Neuronal stem cell (in vitro differentiated cells): ENCODE results near the gene PCSK5.
"Not testable (repeated sequence)": the region's sequence is repeated elsewhere in the genome, so short reads cannot be mapped to it uniquely, and the experiment has no call there.

Experiments
- DNase-seq: peaks from one replicate; pipeline ENCODE4 v3.0.0-alpha.2; 2013; ENCODE audit warnings: low spot score
- H2AFZ ChIP-seq: one replicate; pipeline ENCODE4 v1.6.1; 2013; ENCODE audit warnings: mild to moderate bottlenecking, low read length, inconsistent platforms
- H2AK5ac ChIP-seq: 2 replicates; pipeline ENCODE4 v1.6.1; 2013; ENCODE audit warnings: low read depth, mild to moderate bottlenecking, inconsistent platforms, low read length, moderate library complexity, mixed read lengths
- H2BK120ac ChIP-seq: 2 replicates; pipeline ENCODE4 v1.6.1; 2013; ENCODE audit warnings: low read depth, mild to moderate bottlenecking, inconsistent platforms, low read length, moderate library complexity, mixed read lengths
- H2BK12ac ChIP-seq: one replicate; pipeline ENCODE4 v1.6.1; 2013; ENCODE audit warnings: low read length, inconsistent platforms
- H2BK15ac ChIP-seq: 2 replicates; pipeline ENCODE4 v1.6.1; 2013; ENCODE audit warnings: mild to moderate bottlenecking, low read length, inconsistent platforms, mixed read lengths
- H2BK5ac ChIP-seq: one replicate; pipeline ENCODE4 v1.6.1; 2013; ENCODE audit warnings: inconsistent platforms, mild to moderate bottlenecking, low read length, moderate library complexity
- H3K14ac ChIP-seq: one replicate; pipeline ENCODE4 v1.6.1; 2013; ENCODE audit warnings: low read length, inconsistent platforms
- H3K18ac ChIP-seq: 2 replicates; pipeline ENCODE4 v1.6.1; 2013; ENCODE audit warnings: low read length, inconsistent platforms
- H3K23ac ChIP-seq: 2 replicates; pipeline ENCODE4 v1.6.1; 2013; ENCODE audit warnings: low read depth, mild to moderate bottlenecking, mixed read lengths, low read length, inconsistent platforms; ENCODE audit not compliant: poor library complexity
- H3K27ac ChIP-seq: replicated peaks from 3 replicates; pipeline ENCODE4 v1.5.1; 2013; ENCODE audit warnings: low read length, inconsistent platforms
- H3K27me3 ChIP-seq, 3 experiments: 2 replicates each; pipeline ENCODE4 v1.6.1; 2013; ENCODE audit warnings: low read length in 3 of 3, mild to moderate bottlenecking in 2 of 3, inconsistent platforms in 1 of 3, low read depth in 1 of 3, mixed read lengths in 1 of 3, moderate library complexity in 1 of 3; ENCODE audit not compliant: control insufficient read depth in 3 of 3, insufficient read depth in 3 of 3
- H3K36me3 ChIP-seq, 2 donors: replicated peaks in 1 of 2; 2 replicates each; pipeline ENCODE4 v1.6.1; 2013; ENCODE audit warnings: low read length in 2 of 2; ENCODE audit not compliant: control insufficient read depth in 2 of 2, insufficient read depth in 2 of 2
- H3K4ac ChIP-seq: 2 replicates; pipeline ENCODE4 v1.6.1; 2013; ENCODE audit warnings: inconsistent platforms, mild to moderate bottlenecking, low read length, moderate library complexity
- H3K4me1 ChIP-seq, 2 donors: 1 replicate in 1 of 2; 2 replicates in 1 of 2; pipeline ENCODE4 v1.6.1; 2013; ENCODE audit warnings: low read length in 2 of 2, low read depth in 1 of 2; ENCODE audit not compliant: control insufficient read depth in 2 of 2, insufficient read depth in 1 of 2
- H3K4me2 ChIP-seq: one replicate; pipeline ENCODE4 v1.6.1; 2013; ENCODE audit warnings: mild to moderate bottlenecking, low read length, inconsistent platforms; ENCODE audit not compliant: insufficient read depth, poor library complexity, severe bottlenecking
- H3K4me3 ChIP-seq, 2 donors: 2 replicates each; pipeline ENCODE4 v1.5.1; 2013; ENCODE audit warnings: low read length in 2 of 2, mild to moderate bottlenecking in 2 of 2, inconsistent platforms in 1 of 2, moderate library complexity in 1 of 2
- H3K79me1 ChIP-seq: one replicate; pipeline ENCODE4 v1.6.1; 2013; ENCODE audit warnings: low read depth, mild to moderate bottlenecking, inconsistent platforms, low read length, moderate library complexity
- H3K9ac ChIP-seq: one replicate; pipeline ENCODE4 v1.6.1; 2013; ENCODE audit warnings: mild to moderate bottlenecking, low read depth, low read length, inconsistent platforms; ENCODE audit not compliant: poor library complexity
- H3K9me3 ChIP-seq, 2 donors: replicated peaks in 1 of 2; 2 replicates each; pipeline versions ENCODE3 to v1.6.1; 2013; ENCODE audit warnings: low read length in 2 of 2, mild to moderate bottlenecking in 2 of 2, inconsistent platforms in 1 of 2, low read depth in 1 of 2, mixed read lengths in 1 of 2, moderate library complexity in 1 of 2; ENCODE audit not compliant: control insufficient read depth in 2 of 2, insufficient read depth in 1 of 2
- H4K8ac ChIP-seq: one replicate; pipeline ENCODE4 v1.6.1; 2013; ENCODE audit warnings: low read depth, mild to moderate bottlenecking, inconsistent platforms, low read length, moderate library complexity
- H4K91ac ChIP-seq: one replicate; pipeline ENCODE4 v1.6.1; 2013; ENCODE audit warnings: low read length, low read depth, mild to moderate bottlenecking, inconsistent platforms; ENCODE audit not compliant: poor library complexity
- WGBS, 2 donors: extraction: QIAGEN DNeasy Blood & Tissue Kit; methylation state at CpG; one replicate each; pipeline ENCODE4 v1.1.7; 2013; ENCODE audit warnings: missing lambda C conversion rate in 2 of 2, mixed read lengths in 1 of 2; ENCODE audit not compliant: insufficient read length in 2 of 2, insufficient replicate concordance in 1 of 2; ENCODE audit errors: extremely low coverage in 2 of 2; 5-methylcytosine and 5-hydroxymethylcytosine counted together

The PCSK5 gene

DNA sequence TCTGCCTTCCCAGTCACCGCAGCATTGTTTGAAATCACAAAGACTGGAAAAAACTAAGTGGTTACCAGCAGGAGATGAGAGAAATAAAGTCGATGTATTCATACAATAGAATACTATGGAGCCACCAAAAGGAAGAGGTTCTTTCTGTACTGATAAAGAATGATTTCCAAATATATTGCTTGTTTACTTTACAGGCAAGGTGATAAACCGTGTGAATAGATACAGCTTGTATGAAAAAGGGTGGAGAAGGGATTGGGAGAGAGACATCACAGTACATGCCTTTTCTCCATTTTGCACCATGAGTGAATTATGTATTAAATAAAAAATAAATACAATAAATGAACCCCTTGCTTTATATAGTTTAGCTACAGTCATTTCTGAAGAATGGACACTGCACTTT is 412.1 kb downstream of the PCSK5 start:
- Histone ChIP-seq H3K27me3 (no peaks in the 10 kb centered on the region), H3K4ac (no peak overlapping the region), H2BK12ac (no peak overlapping the region), H3K23ac (no peak overlapping the region), H3K4me1 (peaks cover 0 to 17% of the 10 kb centered on the region in 2 donors), H2BK15ac (no peak overlapping the region), H2AK5ac (no peak overlapping the region), H3K36me3 (no peaks in the 10 kb centered on the region), H2BK5ac (no peak overlapping the region), H3K27ac (no peak overlapping the region), H4K8ac (no peak overlapping the region), H3K4me2 (no peak overlapping the region), H3K79me1 (no peaks in the 10 kb centered on the region), H3K4me3 (no peak overlapping the region), H2AFZ (peak overlapping the region; percentile 10), H3K9me3 (no peaks in the 10 kb centered on the region), H3K14ac (no peak overlapping the region), H2BK120ac (no peak overlapping the region), H4K91ac (no peak overlapping the region), H3K18ac (no peak overlapping the region), H3K9ac (no peak overlapping the region)
- no peak for DNase-seq
- no CpG with 5 or more reads among the region's 3 CpGs for whole genome bisulfite sequencing, 2 donors

DNA sequence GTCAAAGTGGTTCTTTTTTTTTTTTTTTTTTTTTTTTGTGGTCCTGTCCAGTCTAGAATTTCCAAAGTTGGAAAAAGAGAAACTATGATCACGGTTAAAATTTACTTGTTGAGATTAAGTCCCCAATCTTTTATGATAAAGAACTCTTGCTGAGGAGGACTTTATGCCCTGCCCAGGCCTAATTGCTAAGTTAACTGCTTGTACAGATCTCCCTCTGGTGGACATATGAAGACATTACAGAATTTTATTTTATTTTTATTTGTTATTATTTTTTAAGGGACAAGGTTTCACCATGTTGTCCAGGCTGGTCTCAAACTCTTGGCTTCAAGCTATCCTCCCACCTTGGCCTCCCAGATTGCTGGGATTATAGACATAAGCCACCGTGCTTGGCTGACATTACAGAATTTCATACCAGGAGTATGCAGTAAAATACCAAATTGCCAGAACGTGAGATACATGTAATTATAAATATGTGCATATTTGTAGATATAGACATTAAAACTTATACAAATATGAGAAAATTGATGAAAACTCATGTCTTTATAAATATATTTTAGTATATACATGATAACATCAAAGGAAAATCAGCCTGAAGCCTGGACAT is 412.6 kb downstream of the PCSK5 start:
- H3K9ac ChIP-seq: no peak overlapping the region
- H2BK15ac ChIP-seq: no peak overlapping the region
- H3K36me3 ChIP-seq: no peaks in the 10 kb centered on the region
- H4K8ac ChIP-seq: no peak overlapping the region
- no peak overlapping the region for H3K4me3 ChIP-seq
- no peaks in the 10 kb centered on the region for H3K27me3 ChIP-seq
- no peak overlapping the region for H3K14ac ChIP-seq
- no peak overlapping the region for H2BK120ac ChIP-seq
- H3K9me3 ChIP-seq: no peaks in the 10 kb centered on the region
- no peak overlapping the region for H2AFZ ChIP-seq
- H2AK5ac ChIP-seq: no peak overlapping the region
- no peak overlapping the region for H3K23ac ChIP-seq
- H3K4me1 ChIP-seq: peaks cover 0 to 12% of the 10 kb centered on the region in 2 donors
- no peak overlapping the region for H2BK5ac ChIP-seq
- H3K27ac ChIP-seq: no peak overlapping the region
- H4K91ac ChIP-seq: no peak overlapping the region
- H2BK12ac ChIP-seq: no peak overlapping the region
- no peak overlapping the region for H3K4me2 ChIP-seq
- WGBS, 2 donors: no CpG with 5 or more reads among the region's 3 CpGs
- no peaks in the 10 kb centered on the region for H3K79me1 ChIP-seq
- no peak overlapping the region for H3K4ac ChIP-seq
- no peak overlapping the region for H3K18ac ChIP-seq
- DNase-seq: peak; percentile 36

- not testable (repeated sequence) for H3K27me3 ChIP-seq, H2BK5ac ChIP-seq, H3K4me3 ChIP-seq, H3K18ac ChIP-seq, H2AFZ ChIP-seq, H3K27ac ChIP-seq, H4K8ac ChIP-seq, H3K4me1 ChIP-seq, H3K4ac ChIP-seq, H4K91ac ChIP-seq, H3K14ac ChIP-seq, H3K9ac ChIP-seq, H2BK15ac ChIP-seq, H2BK12ac ChIP-seq, H3K79me1 ChIP-seq, H2AK5ac ChIP-seq, H3K23ac ChIP-seq, H2BK120ac ChIP-seq, H3K9me3 ChIP-seq, H3K4me2 ChIP-seq, H3K36me3 ChIP-seq, DNase-seq
- WGBS, 2 donors: no CpG with 5 or more reads among the region's 7 CpGs
These were observed 416.6 kb downstream of the PCSK5 start for GRCh38 chr9:76307047-76307446.

- H3K4me3 ChIP-seq: no peak overlapping the region
- H3K23ac ChIP-seq: no peak overlapping the region
- no peak overlapping the region for H2BK15ac ChIP-seq
- no peaks in the 10 kb centered on the region for H3K9me3 ChIP-seq
- no peak overlapping the region for H3K4ac ChIP-seq
- no peaks in the 10 kb centered on the region for H3K4me1 ChIP-seq
- no peak overlapping the region for H2BK120ac ChIP-seq
- DNase-seq: no peak
- no peak overlapping the region for H3K18ac ChIP-seq
- H2AK5ac ChIP-seq: no peak overlapping the region
- H3K4me2 ChIP-seq: no peak overlapping the region
- H3K27me3 ChIP-seq: no peaks in the 10 kb centered on the region
- H2BK12ac ChIP-seq: no peak overlapping the region
- no peak overlapping the region for H4K8ac ChIP-seq
- H3K27ac ChIP-seq: no peak overlapping the region
- no peak overlapping the region for H3K14ac ChIP-seq
- H4K91ac ChIP-seq: no peak overlapping the region
- H3K9ac ChIP-seq: no peak overlapping the region
- no peak overlapping the region for H2AFZ ChIP-seq
- WGBS, 2 donors: no CpG with 5 or more reads among the region's 7 CpGs
- H3K79me1 ChIP-seq: no peaks in the 10 kb centered on the region
- no peak overlapping the region for H2BK5ac ChIP-seq
- H3K36me3 ChIP-seq: no peaks in the 10 kb centered on the region
These were observed 420.1 kb downstream of the PCSK5 start for GRCh38 chr9:76310577-76310976.
